NCI-H345 treated with DMSO at 0.1 percent for 48 hours (cell line): ENCODE measurements around the gene TNFSF11.
"Not testable (repeated sequence)": the region's sequence is repeated elsewhere in the genome, so short reads cannot be mapped to it uniquely, and the experiment has no call there.

ENCODE experiments used
- DNase-seq: peaks from one replicate; lab custom pipeline; 2025; ENCODE audit not compliant: unreplicated experiment; lab: John Stamatoyannopoulos, UW

Gene TNFSF11

DNA sequence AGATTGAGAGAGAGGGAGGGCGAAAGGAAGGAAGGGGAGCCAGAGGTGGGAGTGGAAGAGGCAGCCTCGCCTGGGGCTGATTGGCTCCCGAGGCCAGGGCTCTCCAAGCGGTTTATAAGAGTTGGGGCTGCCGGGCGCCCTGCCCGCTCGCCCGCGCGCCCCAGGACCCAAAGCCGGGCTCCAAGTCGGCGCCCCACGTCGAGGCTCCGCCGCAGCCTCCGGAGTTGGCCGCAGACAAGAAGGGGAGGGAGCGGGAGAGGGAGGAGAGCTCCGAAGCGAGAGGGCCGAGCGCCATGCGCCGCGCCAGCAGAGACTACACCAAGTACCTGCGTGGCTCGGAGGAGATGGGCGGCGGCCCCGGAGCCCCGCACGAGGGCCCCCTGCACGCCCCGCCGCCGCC is at the start of gene TNFSF11:
TNFSF11 (plus strand) TSS at position 142 of the 400 bp plus-strand sequence; CDS start at position 294, 152 bp downstream.
- no peak for DNase-seq

DNA sequence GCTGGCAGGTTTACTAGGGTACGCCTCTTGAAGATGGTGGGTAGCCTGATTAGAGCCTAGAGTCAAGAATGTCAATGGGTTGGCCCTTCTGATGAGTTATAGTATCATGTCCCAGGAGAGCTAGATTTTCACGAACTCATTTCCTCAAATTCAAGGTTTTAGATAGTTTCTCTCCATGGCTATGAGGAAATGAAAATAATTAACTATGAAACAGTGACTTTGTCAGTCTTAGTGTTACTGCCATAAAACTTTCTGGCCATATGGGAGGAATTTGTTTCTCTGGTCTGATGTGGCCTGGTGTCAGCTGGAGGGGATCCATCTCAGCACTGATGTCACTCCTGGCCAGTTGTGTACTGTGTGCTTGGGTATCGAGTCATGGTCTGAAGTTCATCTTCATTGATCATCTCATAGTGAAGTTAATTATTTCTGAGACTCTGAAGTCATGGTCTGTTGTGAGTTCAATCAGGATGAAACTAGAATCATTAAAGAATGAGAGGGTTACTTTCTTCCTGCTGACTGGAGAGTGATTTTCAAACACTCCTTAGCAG is 49.4 kb upstream of the TNFSF11 start:
- DNase-seq = no peak

DNA sequence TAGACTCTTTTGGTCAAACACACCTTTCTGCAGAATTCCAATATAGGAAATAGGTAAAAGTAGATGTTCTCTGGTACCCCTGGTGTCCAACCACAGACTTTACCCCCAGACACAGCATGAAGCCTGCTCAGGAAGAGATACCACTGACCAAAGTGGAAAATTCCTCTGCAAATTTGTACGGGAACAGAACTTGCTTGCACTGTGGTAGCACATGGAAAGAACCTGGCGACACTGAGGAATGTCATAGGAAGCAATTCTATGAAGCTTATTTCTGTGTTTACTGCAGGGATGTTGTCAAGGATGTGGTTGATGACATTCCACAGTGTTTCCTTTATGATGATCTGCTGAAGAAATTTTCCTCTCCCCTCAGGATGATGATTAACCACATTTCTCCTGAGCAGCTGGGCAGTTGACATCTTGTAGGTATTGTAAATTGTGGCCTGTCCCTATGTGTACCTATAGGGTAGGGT is 48.9 kb upstream of the TNFSF11 start:
- no peak for DNase-seq

DNA sequence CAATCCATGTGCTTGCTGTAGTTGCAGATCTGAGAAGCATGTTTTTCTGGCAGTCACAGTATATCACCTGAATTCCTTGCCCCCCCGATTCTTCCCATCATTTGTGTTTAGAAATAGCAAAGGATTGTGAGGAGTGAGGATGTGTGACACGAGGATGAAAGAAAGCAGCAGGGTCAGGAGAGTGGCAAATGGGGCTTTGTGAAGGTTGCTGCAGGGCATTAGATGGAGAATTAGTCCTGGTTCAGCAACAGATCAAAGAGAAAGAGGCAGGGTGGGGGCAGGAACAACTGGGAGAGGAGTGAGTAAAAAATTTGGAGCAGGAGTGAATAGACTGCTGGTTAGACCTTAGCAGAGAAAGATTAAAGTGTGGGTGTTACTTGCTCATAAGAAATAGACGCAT is 47.7 kb upstream of the TNFSF11 start:
- DNase-seq = no peak

DNA sequence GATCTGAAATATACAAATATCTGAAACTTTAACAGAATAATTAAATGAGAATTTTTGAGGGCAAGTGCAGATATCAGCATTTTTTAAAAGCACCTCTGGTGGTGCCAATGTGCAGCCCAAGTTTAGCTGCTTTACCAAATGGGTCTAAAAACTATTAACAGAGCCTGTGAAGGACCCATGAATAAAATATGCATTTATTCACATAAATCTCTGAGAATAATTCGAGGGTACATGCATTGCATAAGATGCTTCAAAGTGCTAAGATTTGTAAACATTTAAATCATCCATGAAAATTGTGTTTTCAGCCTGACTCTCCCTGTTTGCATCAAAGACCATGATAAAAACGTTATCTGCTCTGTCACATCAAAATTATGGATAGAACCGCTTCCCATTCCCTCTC is 47.1 kb upstream of the TNFSF11 start:
- no peak for DNase-seq

GRCh38 chr13:42532561-42533335 is 41.2 kb upstream of the TNFSF11 start:
- DNase-seq = no peak

GRCh38 chr13:42533336-42533591 is 40.7 kb upstream of the TNFSF11 start:
- DNase-seq = no peak

DNA sequence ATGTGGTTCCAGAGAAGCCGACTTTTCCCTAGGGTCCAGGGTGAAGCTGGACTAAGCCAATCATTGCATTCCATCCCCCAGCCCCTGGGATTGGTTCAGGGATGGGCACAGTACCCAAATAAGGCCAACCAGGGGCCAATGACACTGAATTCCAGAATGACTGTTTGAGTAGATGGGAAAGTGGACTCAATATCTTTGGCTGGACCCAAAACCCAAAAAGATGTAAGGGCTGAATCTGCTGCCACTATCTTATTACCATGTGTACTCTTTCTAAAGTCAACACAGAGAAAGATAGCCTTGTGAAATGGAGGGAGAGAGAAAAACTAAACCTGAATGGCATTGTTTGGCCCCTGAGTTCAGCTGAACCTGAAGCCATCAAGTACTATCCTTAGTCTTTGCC is 39.2 kb upstream of the TNFSF11 start:
- DNase-seq = no peak

DNA sequence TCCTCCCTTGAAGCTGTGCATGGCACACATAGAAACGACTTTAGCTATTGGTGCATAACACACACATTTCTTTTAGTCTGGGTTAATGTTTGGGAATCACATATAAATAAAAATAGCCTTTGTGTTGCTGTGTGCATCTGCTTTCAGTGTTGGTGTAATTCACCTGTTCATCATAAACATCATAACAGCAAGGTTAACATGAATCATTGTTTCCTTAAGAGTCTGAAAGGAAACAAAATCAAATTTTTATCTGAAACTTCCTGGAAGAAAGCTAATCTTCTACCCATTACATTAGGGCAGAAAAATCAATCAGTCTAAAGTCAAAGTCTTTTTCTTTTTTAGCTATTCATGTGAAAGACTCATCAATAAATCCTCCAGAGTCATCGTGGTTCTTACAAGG is 35.0 kb upstream of the TNFSF11 start:
- no peak for DNase-seq

DNA sequence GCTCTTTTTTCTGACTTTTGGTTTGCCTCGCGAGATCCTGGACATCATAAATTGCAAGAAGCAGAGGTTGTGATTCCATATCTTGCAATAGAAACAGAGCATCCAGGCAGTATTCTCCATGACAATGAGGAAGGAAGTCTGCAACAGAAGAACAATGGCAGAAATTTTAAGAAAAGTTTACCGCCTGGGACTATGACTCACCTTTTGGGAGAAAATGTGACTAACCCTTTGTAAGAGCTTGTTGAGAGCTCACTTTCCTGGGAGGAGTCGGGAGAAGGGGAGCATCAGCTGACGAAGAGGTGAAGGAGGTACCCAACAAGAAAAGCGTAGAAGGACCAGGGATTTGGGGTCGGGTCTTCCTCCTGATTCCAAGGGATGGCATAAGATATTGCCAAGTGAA is 34.3 kb upstream of the TNFSF11 start:
- no peak for DNase-seq

DNA sequence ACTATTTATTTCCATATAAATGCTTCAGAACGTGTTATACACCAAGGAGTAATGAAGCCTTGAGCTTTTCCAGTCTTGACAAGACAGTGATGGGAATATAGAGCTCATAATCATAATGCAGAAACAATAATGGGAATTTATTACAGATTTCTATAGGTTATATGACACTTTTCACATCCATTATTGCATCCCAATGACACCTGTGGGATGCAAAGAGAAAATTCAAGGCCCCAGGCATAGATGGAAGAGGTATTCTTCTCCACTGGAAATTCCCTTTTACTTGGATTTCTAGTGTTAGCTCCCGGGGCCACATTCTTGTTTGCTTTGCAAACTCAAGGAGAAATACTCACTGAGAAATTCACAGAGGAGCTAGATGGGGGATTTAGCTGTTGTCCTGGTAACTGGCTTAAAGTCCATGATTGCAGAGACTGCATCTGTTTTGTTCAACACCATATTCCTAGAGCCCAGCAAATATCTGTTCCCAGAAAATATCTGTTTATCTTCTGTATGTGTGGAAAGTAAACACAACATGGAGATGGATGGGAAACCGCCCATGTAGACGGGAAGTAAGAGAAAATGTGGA is 30.6 kb upstream of the TNFSF11 start:
- no peak for DNase-seq

- no peak for DNase-seq
Observed at GRCh38 chr13:42544246-42544926, 29.6 kb upstream of the TNFSF11 start.

- no peak for DNase-seq
Observed at GRCh38 chr13:42545842-42546241, 28.1 kb upstream of the TNFSF11 start.

- no peak for DNase-seq
Observed at GRCh38 chr13:42547612-42548011, 26.3 kb upstream of the TNFSF11 start.

DNA sequence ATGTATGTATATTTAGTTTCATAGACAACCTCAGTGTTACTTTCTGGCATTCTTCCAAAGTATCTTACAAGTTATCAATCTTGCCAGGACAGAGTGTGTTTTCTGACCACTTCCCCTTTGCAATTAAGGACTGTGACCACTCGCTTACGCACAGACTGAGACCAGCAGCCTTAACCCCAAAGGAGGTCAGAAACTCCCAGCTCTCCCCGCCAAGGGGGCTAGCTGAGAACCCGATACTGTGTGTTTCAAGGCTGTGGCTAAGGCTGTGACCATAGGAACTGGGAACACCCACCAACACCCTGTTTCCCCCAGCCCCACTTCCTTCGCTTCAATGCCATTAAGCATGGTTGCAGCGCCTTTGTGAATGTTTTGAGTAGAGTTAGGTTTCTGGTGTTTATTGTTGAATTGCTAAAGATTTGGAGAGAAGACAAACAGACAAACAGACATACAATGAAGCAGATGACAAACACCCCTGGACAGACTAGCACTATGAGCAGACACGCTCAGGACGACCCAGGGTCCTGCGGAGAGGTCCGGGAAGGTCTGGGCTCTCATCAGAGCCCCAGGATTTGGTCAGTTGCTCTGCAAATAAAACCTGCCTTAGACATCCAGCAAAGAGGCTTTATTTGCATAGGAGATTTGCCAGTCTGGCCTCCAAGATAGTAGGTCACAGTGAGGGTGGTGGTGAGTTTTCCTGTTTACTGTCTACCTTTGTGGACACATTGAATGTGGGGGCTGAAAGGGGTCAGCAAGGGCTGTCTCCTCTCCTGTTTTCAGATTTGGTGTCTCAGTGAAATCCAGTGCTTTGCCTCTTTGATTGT is 25.0 kb upstream of the TNFSF11 start:
- no peak for DNase-seq

GRCh38 chr13:42549552-42549936 is 24.4 kb upstream of the TNFSF11 start:
- DNase-seq = no peak

GRCh38 chr13:42551611-42552010 is 22.3 kb upstream of the TNFSF11 start:
- DNase-seq = no peak

GRCh38 chr13:42553098-42554046 is 20.6 kb upstream of the TNFSF11 start:
- no peak for DNase-seq

- no peak for DNase-seq
Observed at GRCh38 chr13:42559057-42559456, 14.9 kb upstream of the TNFSF11 start.

GRCh38 chr13:42559573-42560218 is 14.3 kb upstream of the TNFSF11 start:
- not testable (repeated sequence) for DNase-seq
